B cell (primary cell): ENCODE results near the gene LAGE3. TPM values are rescaled to one million over a fixed set of nuclear protein-coding genes. Genes with fewer than 3 reads are reported as not detected.

Source experiments
- ATAC-seq: fragments of 200-7000 bp; cut with Tn5 transposase; one replicate; pipeline ENCODE4 v1.10.0; 2021; ENCODE audit warnings: low read depth, mild to moderate bottlenecking, moderate number of reproducible peaks, moderate library complexity
- CTCF ChIA-PET: fragments of 350-600 bp; sonication (Branson Sonifier 250); formaldehyde crosslinking; loops from one replicate; lab custom pipeline; 2021; ENCODE audit warnings: antibody characterized with exemption, inconsistent platforms; lab: Charles Lee
- POLR2A ChIA-PET: fragments of 350-600 bp; sonication (Branson Sonifier 250); formaldehyde crosslinking; loops from one replicate; lab custom pipeline; 2021; ENCODE audit warnings: antibody characterized with exemption; lab: Charles Lee
- DNase-seq: peaks from one replicate; pipeline ENCODE4 v3.0.0; 2013
- H2AFZ ChIP-seq: 2 replicates; pipeline ENCODE4 v1.6.1; 2012; ENCODE audit warnings: mild to moderate bottlenecking, low read depth, low read length; ENCODE audit not compliant: insufficient read depth, poor library complexity, severe bottlenecking
- H3K27ac ChIP-seq, 2 donors: 1 replicate in 1 of 2; 2 replicates in 1 of 2; pipeline ENCODE4 v1.5.1; 2012 to 2013; ENCODE audit warnings: low read length in 2 of 2, mild to moderate bottlenecking in 2 of 2, moderate library complexity in 1 of 2
- H3K27me3 ChIP-seq, 4 experiments: fragments of 200-600 bp in 1 of 4; sonication (generic) in 1 of 4; replicated peaks in 1 of 4; 1 replicate in 2 of 4; 2 replicates in 2 of 4; pipeline versions ENCODE4 v1.6.1 to v1.7.0; 2013 to 2016; ENCODE audit warnings: low read length in 3 of 4, mild to moderate bottlenecking in 2 of 4, mixed read lengths in 1 of 4, moderate library complexity in 1 of 4; ENCODE audit not compliant: insufficient read depth in 4 of 4, control insufficient read depth in 3 of 4; ENCODE audit errors: control extremely low read depth in 1 of 4
- H3K36me3 ChIP-seq, 2 experiments: replicated peaks in 1 of 2; 1 replicate in 1 of 2; 2 replicates in 1 of 2; pipeline versions ENCODE4 v1.6.1 to v1.7.1; 2013; ENCODE audit warnings: low read length in 1 of 2; ENCODE audit not compliant: insufficient read depth in 2 of 2, control insufficient read depth in 1 of 2; ENCODE audit errors: control extremely low read depth in 1 of 2, extremely low read depth in 1 of 2
- H3K4me1 ChIP-seq, 2 donors: fragments of 200-600 bp in 1 of 2; sonication (generic) in 1 of 2; 1 replicate in 1 of 2; 2 replicates in 1 of 2; pipeline versions ENCODE4 v1.5.1 to v1.6.1; 2013 to 2017; ENCODE audit warnings: low read length in 2 of 2; ENCODE audit not compliant: control insufficient read depth in 2 of 2, insufficient read depth in 2 of 2
- H3K4me2 ChIP-seq: replicated peaks from 2 replicates; pipeline ENCODE3; 2012; ENCODE audit warnings: mild to moderate bottlenecking, low read depth, low read length; ENCODE audit not compliant: poor library complexity, severe bottlenecking
- H3K4me3 ChIP-seq, 5 experiments: fragments of 200-600 bp in 1 of 5; sonication (generic) in 1 of 5; 1 replicate in 3 of 5; 2 replicates in 2 of 5; pipeline versions ENCODE4 v1.5.1 to v1.7.0; 2011 to 2016; ENCODE audit warnings: low read length in 4 of 5, mild to moderate bottlenecking in 4 of 5, low read depth in 2 of 5, control low read depth in 1 of 5, moderate library complexity in 1 of 5; ENCODE audit not compliant: insufficient read depth in 1 of 5; ENCODE audit errors: control extremely low read depth in 1 of 5, extremely low read depth in 1 of 5
- H3K79me2 ChIP-seq: fragments of 200-600 bp; sonication (generic); one replicate; pipeline ENCODE4 v1.6.0; 2016; ENCODE audit warnings: low read length; ENCODE audit not compliant: control insufficient read depth, insufficient read depth
- H3K9ac ChIP-seq: fragments of 200-600 bp; sonication (generic); 2 replicates; pipeline ENCODE4 v1.6.1; 2017; ENCODE audit warnings: mild to moderate bottlenecking, low read length, moderate library complexity
- H3K9me3 ChIP-seq, 3 donors: one replicate each; pipeline versions ENCODE4 v1.6.1 to v1.7.1; 2013; ENCODE audit warnings: low read length in 2 of 3; ENCODE audit not compliant: control insufficient read depth in 2 of 3, insufficient read depth in 1 of 3; ENCODE audit errors: control extremely low read depth in 1 of 3
- H4K20me1 ChIP-seq: 2 replicates; pipeline ENCODE4 v1.6.0; 2012; ENCODE audit warnings: mild to moderate bottlenecking, low read length; ENCODE audit not compliant: insufficient read depth, control insufficient read depth, poor library complexity, severe bottlenecking
- H3K27ac Mint-ChIP-seq: one replicate; pipeline ENCODE4 v1.8.0; 2021; ENCODE audit warnings: mixed read lengths
- H3K27me3 Mint-ChIP-seq: one replicate; pipeline ENCODE4 v1.8.0; 2021; ENCODE audit warnings: mixed read lengths
- H3K4me1 Mint-ChIP-seq: one replicate; pipeline ENCODE4 v1.8.0; 2021; ENCODE audit warnings: mixed read lengths
- H3K4me3 Mint-ChIP-seq: one replicate; pipeline ENCODE4 v1.8.0; 2021; ENCODE audit warnings: mixed read lengths
- H3K9me3 Mint-ChIP-seq: one replicate; pipeline ENCODE4 v1.8.0; 2022; ENCODE audit warnings: mixed read lengths; ENCODE audit not compliant: insufficient read depth
- CTCF ChIP-seq: fragments of 200-600 bp; IDR thresholded peaks from one replicate; pipeline ENCODE4 v1.8.0; 2022; ENCODE audit warnings: antibody characterized with exemption, mild to moderate bottlenecking
- EZH2 ChIP-seq: IDR thresholded peaks from 2 replicates; pipeline ENCODE4 v1.6.1; 2012; ENCODE audit warnings: borderline replicate concordance, low read depth, mild to moderate bottlenecking, moderate library complexity, low read length; ENCODE audit not compliant: insufficient read depth, poor library complexity, severe bottlenecking
- WGBS: methylation state at CpG from one replicate; pipeline ENCODE4 v1.1.5; 2013; ENCODE audit warnings: missing lambda C conversion rate; ENCODE audit not compliant: insufficient coverage; 5-methylcytosine and 5-hydroxymethylcytosine counted together
- intact Hi-C: fragments of 100-400 bp; cut with micrococcal nuclease; formaldehyde crosslinking; loops from one replicate; pipeline ENCODE4 v1.10.0; 2022
- polyA plus RNA-seq: library from polyadenylated mRNA; depleted of rRNA; stranded (reverse); fragments of >200 nt; gene quantifications from 2 replicates; pipeline ENCODE4 v1.2.3, GENCODE V29; 2012
- total RNA-seq, 2 donors: library from RNA; stranded (reverse); fragments of 120-200 nt in 1 of 2; gene quantifications; 1 replicate in 1 of 2; 2 replicates in 1 of 2; pipeline versions ENCODE4 v1.2.3 to v1.2.4, GENCODE V29; 2013 to 2022

Gene LAGE3
- total and polyA plus RNA-seq, 2 donors (not counting 1 experiment from before 2014, with no cell fraction given): 17.0 to 19.9 TPM

GRCh38 chrX:154464806-154465365, 14.2 kb downstream of the LAGE3 start:
- H3K27ac ChIP-seq: no peak overlapping the region
- H3K4me3 ChIP-seq: no peak overlapping the region
- H3K79me2 ChIP-seq: peaks cover 11% of the 10 kb centered on the region
- H3K9ac ChIP-seq: no peak overlapping the region
- Mint-ChIP-seq H3K9me3 (no peaks in the 10 kb centered on the region), H3K27ac (no peak overlapping the region), H3K4me1 (peaks cover 6% of the 10 kb centered on the region), H3K4me3 (no peak overlapping the region), H3K27me3 (no peaks in the 10 kb centered on the region)
- intact Hi-C loops: no loop called here
- no peaks in the 10 kb centered on the region for H4K20me1 ChIP-seq
- H2AFZ ChIP-seq: no peak overlapping the region
- H3K4me2 ChIP-seq: no peak overlapping the region
- no peak for DNase-seq
- no peak for ATAC-seq
- WGBS: 98% methylated on average over 10 of the region's 28 CpGs
- ChIA-PET CTCF (no interaction called here), POLR2A (no interaction called here)
- peaks cover 0 to 31% of the 10 kb centered on the region in 2 experiments for H3K36me3 ChIP-seq
- no peak for TF ChIP-seq EZH2
- TF ChIP-seq CTCF: no peak
- H3K4me1 ChIP-seq: peaks cover 0 to 1% of the 10 kb centered on the region in 2 donors
- no peaks in the 10 kb centered on the region for H3K9me3 ChIP-seq
- H3K27me3 ChIP-seq: no peaks in the 10 kb centered on the region

GRCh38 chrX:154463611-154464220, 15.4 kb downstream of the LAGE3 start:
- H3K4me1 Mint-ChIP-seq: peaks cover 11% of the 10 kb centered on the region
- H3K27me3 Mint-ChIP-seq: no peaks in the 10 kb centered on the region
- H3K27ac Mint-ChIP-seq: no peak overlapping the region
- H3K9ac ChIP-seq: no peak overlapping the region
- H3K4me3 ChIP-seq: no peak overlapping the region
- ChIA-PET POLR2A (interaction anchor here (0.7 kb wide), 1 partner anchor 52 kb away, joined by 6 read pairs; no protein-coding TSS in a partner anchor), CTCF (no interaction called here)
- peaks cover 0 to 22% of the 10 kb centered on the region in 2 experiments for H3K36me3 ChIP-seq
- H2AFZ ChIP-seq: no peak overlapping the region
- ATAC-seq (no peak), DNase-seq (no peak)
- no peaks in the 10 kb centered on the region for H3K9me3 Mint-ChIP-seq
- TF ChIP-seq EZH2 (no peak), CTCF (no peak)
- H3K9me3 ChIP-seq: no peaks in the 10 kb centered on the region
- intact Hi-C loops: no loop called here
- H3K27ac ChIP-seq: no peak overlapping the region
- WGBS: 94% methylated on average over 17 of the region's 36 CpGs
- no peak overlapping the region for H3K4me3 Mint-ChIP-seq
- H3K27me3 ChIP-seq: no peaks in the 10 kb centered on the region
- no peaks in the 10 kb centered on the region for H4K20me1 ChIP-seq
- no peak overlapping the region for H3K4me2 ChIP-seq
- peaks cover 18% of the 10 kb centered on the region for H3K79me2 ChIP-seq
- peaks cover 6 to 11% of the 10 kb centered on the region in 2 donors for H3K4me1 ChIP-seq
